PC-9 (cell line): ENCODE data around the gene DPP4. TPM values are rescaled to one million over a fixed set of nuclear protein-coding genes. Genes with fewer than 3 reads are reported as not detected.

Source experiments
- BruUV-seq: library from RNA; stranded (reverse); fragments of 400-500 nt; replicated peaks from 2 replicates; lab custom pipeline; 2021; lab: Mats Ljungman, UMichigan
- CTCF ChIA-PET: fragments of 300-600 bp; sonication (Branson Sonifier 250); formaldehyde crosslinking; loops from one replicate; lab custom pipeline; 2022; ENCODE audit warnings: antibody characterized with exemption; lab: Charles Lee
- POLR2A ChIA-PET: fragments of 300-600 bp; sonication (Branson Sonifier 250); formaldehyde crosslinking; loops from one replicate; lab custom pipeline; 2022; ENCODE audit warnings: antibody characterized with exemption; ENCODE audit not compliant: unreplicated experiment; lab: Charles Lee
- DNase-seq, 2 experiments: peaks; one replicate each; pipeline versions ENCODE4 v3.0.0 to v3.0.0-alpha.2; 2015 to 2022; ENCODE audit warnings: mixed read lengths in 1 of 2
- H2AFZ ChIP-seq: fragments of 200-600 bp; sonication (generic); 2 replicates; pipeline ENCODE4 v1.8.1; 2017; ENCODE audit warnings: antibody characterized with exemption
- H3F3A ChIP-seq: fragments of 200-600 bp; sonication (generic); 2 replicates; pipeline ENCODE4 v1.8.1; 2017; ENCODE audit warnings: antibody characterized with exemption, mild to moderate bottlenecking, low read depth; ENCODE audit not compliant: insufficient read depth
- H3K27ac ChIP-seq: fragments of 200-600 bp; sonication (generic); 2 replicates; pipeline ENCODE4 v1.6.1; 2016; ENCODE audit warnings: mixed run types
- H3K27me3 ChIP-seq: fragments of 200-600 bp; sonication (generic); 2 replicates; pipeline ENCODE4 v1.6.1; 2016; ENCODE audit warnings: low read depth, mixed run types; ENCODE audit not compliant: insufficient read depth
- H3K36me3 ChIP-seq: fragments of 200-600 bp; sonication (generic); 2 replicates; pipeline ENCODE4 v1.6.1; 2016; ENCODE audit warnings: low read depth, mixed run types
- H3K4me1 ChIP-seq: fragments of 200-600 bp; sonication (generic); replicated peaks from 2 replicates; pipeline ENCODE4 v1.6.1; 2016; ENCODE audit warnings: mixed run types; ENCODE audit not compliant: insufficient read depth
- H3K4me2 ChIP-seq: fragments of 200-600 bp; sonication (generic); 2 replicates; pipeline ENCODE4 v1.6.1; 2017; ENCODE audit warnings: mixed run types
- H3K4me3 ChIP-seq: fragments of 200-600 bp; sonication (generic); 2 replicates; pipeline ENCODE4 v1.6.1; 2016; ENCODE audit warnings: mixed run types
- H3K79me2 ChIP-seq: fragments of 200-600 bp; sonication (generic); 2 replicates; pipeline ENCODE4 v1.6.1; 2017; ENCODE audit warnings: low read depth, mixed run types
- H3K9me2 ChIP-seq: fragments of 200-600 bp; sonication (generic); 2 replicates; pipeline ENCODE4 v1.8.1; 2017; ENCODE audit warnings: mild to moderate bottlenecking; ENCODE audit not compliant: insufficient read depth
- H3K9me3 ChIP-seq: fragments of 200-600 bp; sonication (generic); 2 replicates; pipeline ENCODE4 v1.8.1; 2016; ENCODE audit warnings: low read depth; ENCODE audit not compliant: insufficient read depth
- H4K20me1 ChIP-seq: fragments of 200-600 bp; sonication (generic); 2 replicates; pipeline ENCODE4 v1.8.1; 2017; ENCODE audit not compliant: insufficient read depth
- CTCF ChIP-seq: fragments of 200-600 bp; sonication (generic); conservative IDR thresholded peaks from 2 replicates; pipeline ENCODE4 v1.6.1; 2017; ENCODE audit warnings: mixed run types, antibody characterized with exemption, mild to moderate bottlenecking, moderate library complexity
- EZH2 ChIP-seq: fragments of 200-600 bp; sonication (generic); IDR thresholded peaks from 2 replicates; pipeline ENCODE4 v1.8.0; 2017; ENCODE audit warnings: antibody characterized with exemption, low read depth
- intact Hi-C: fragments of 100-400 bp; cut with micrococcal nuclease; formaldehyde crosslinking; loops from one replicate; pipeline ENCODE4 v1.10.0; 2022; ENCODE audit not compliant: unreplicated experiment
- total RNA-seq: library from RNA; stranded (reverse); gene quantifications from 2 replicates; pipeline ENCODE4 v1.2.3, GENCODE V29; 2021

The DPP4 gene
- total RNA-seq, 1 experiment from 2014 or later: 0.35 TPM

GRCh38 chr2:162092008-162092390, 18.0 kb upstream of the DPP4 start:
- no peaks in the 10 kb centered on the region for H3K9me3 ChIP-seq
- H3F3A ChIP-seq: peaks cover 19% of the 10 kb centered on the region; the same call in 1 of the 2 replicates
- no peak overlapping the region for H3K27ac ChIP-seq
- peaks cover 26% of the 10 kb centered on the region; the same call in 1 of the 2 replicates for H3K4me1 ChIP-seq
- H3K79me2 ChIP-seq: no peaks in the 10 kb centered on the region
- H4K20me1 ChIP-seq: no peaks in the 10 kb centered on the region
- H3K9me2 ChIP-seq: peaks cover 1% of the 10 kb centered on the region; the same call in 1 of the 2 replicates
- no peaks in the 10 kb centered on the region for H3K36me3 ChIP-seq
- TF ChIP-seq EZH2: no peak
- ChIA-PET POLR2A (interaction anchor here (0.6 kb wide), 1 partner anchor 18 kb away, joined by 3 read pairs; no protein-coding TSS in a partner anchor), CTCF (interaction anchor here (0.6 kb wide), 1 partner anchor 784 kb away, joined by 3 read pairs; the partner anchor contains the start of gene PSMD14)
- H3K4me3 ChIP-seq: no peak overlapping the region
- intact Hi-C loops: no loop called here
- no peak for DNase-seq
- no peak overlapping the region for H3K4me2 ChIP-seq
- no peaks in the 10 kb centered on the region for H3K27me3 ChIP-seq
- BruUV-seq: no TSS peak
- no peak overlapping the region for H2AFZ ChIP-seq

- CTCF ChIA-PET: interaction anchor here (0.6 kb wide), 2 partner anchors 601 to 783 kb away, joined by 3 to 6 read pairs; partner anchors contain the start of gene PSMD14
- peaks cover 19% of the 10 kb centered on the region; the same call in 1 of the 2 replicates for H3F3A ChIP-seq
- intact Hi-C loops: no loop called here
- no peaks in the 10 kb centered on the region for H3K27me3 ChIP-seq
- no peaks in the 10 kb centered on the region for H3K9me3 ChIP-seq
- no peak for DNase-seq
- POLR2A ChIA-PET: interaction anchor here (0.6 kb wide), 1 partner anchor 18 kb away, joined by 3 read pairs; no protein-coding TSS in a partner anchor
- peaks cover 26% of the 10 kb centered on the region; the same call in 1 of the 2 replicates for H3K4me1 ChIP-seq
- no peaks in the 10 kb centered on the region for H3K36me3 ChIP-seq
- H3K27ac ChIP-seq: peak overlapping the region; percentile 37; the same call in 1 of the 2 replicates
- BruUV-seq: no TSS peak
- H3K4me2 ChIP-seq: no peak overlapping the region
- H3K79me2 ChIP-seq: no peaks in the 10 kb centered on the region
- H3K4me3 ChIP-seq: no peak overlapping the region
- TF ChIP-seq EZH2 (no peak), CTCF (no peak)
- H2AFZ ChIP-seq: no peak overlapping the region
- peaks cover 3% of the 10 kb centered on the region; the same call in 1 of the 2 replicates for H3K9me2 ChIP-seq
- H4K20me1 ChIP-seq: no peaks in the 10 kb centered on the region
Observed at GRCh38 chr2:162091325-162092007, 17.5 kb upstream of the DPP4 start.

- peaks cover 19% of the 10 kb centered on the region; the same call in 1 of the 2 replicates for H3F3A ChIP-seq
- H3K27me3 ChIP-seq: no peaks in the 10 kb centered on the region
- no TSS peak for BruUV-seq
- ChIA-PET CTCF (no interaction called here), POLR2A (no interaction called here)
- no peak overlapping the region for H3K27ac ChIP-seq
- peaks cover 26% of the 10 kb centered on the region; the same call in 1 of the 2 replicates for H3K4me1 ChIP-seq
- peak in 1 of 2 experiments; percentile 37 for DNase-seq
- H3K4me3 ChIP-seq: no peak overlapping the region
- no peaks in the 10 kb centered on the region for H3K36me3 ChIP-seq
- peaks cover 3% of the 10 kb centered on the region; the same call in 1 of the 2 replicates for H3K9me2 ChIP-seq
- no peak overlapping the region for H3K4me2 ChIP-seq
- H3K9me3 ChIP-seq: no peaks in the 10 kb centered on the region
- H2AFZ ChIP-seq: no peak overlapping the region
- H4K20me1 ChIP-seq: no peaks in the 10 kb centered on the region
- intact Hi-C loops: no loop called here
- H3K79me2 ChIP-seq: no peaks in the 10 kb centered on the region
- no peak for TF ChIP-seq CTCF
- TF ChIP-seq EZH2: no peak
Observed at GRCh38 chr2:162090109-162090508, 16.1 kb upstream of the DPP4 start.
